HG02642 (cell line): ENCODE data around the gene UFC1.

Experiments
- ATAC-seq: cut with Tn5 transposase; IDR thresholded peaks from one replicate; pipeline ENCODE4 v1.9.1; 2021; ENCODE audit warnings: mild to moderate bottlenecking; ENCODE audit not compliant: unreplicated experiment, poor library complexity

Gene UFC1

GRCh38 chr1:161201836-161202712, 48.3 kb downstream of the UFC1 start, which contains the start of gene NDUFS2:
TSS of gene NDUFS2 (plus strand) at chr1:161202367. CDS start at chr1:161202386, 19 bp downstream.
- peak; percentile 93 for ATAC-seq

- no peak for ATAC-seq
Measured at GRCh38 chr1:161206411-161207140, 52.8 kb downstream of the UFC1 start.

GRCh38 chr1:161207173-161207572, 53.4 kb downstream of the UFC1 start:
- ATAC-seq, result no peak
